ENCODE results near the gene QKI. TPM values are rescaled to one million over a fixed set of nuclear protein-coding genes. Genes with fewer than 3 reads are reported as not detected.

The QKI gene
- total RNA-seq, 1 experiment from 2014 or later = 176 TPM

DNA sequence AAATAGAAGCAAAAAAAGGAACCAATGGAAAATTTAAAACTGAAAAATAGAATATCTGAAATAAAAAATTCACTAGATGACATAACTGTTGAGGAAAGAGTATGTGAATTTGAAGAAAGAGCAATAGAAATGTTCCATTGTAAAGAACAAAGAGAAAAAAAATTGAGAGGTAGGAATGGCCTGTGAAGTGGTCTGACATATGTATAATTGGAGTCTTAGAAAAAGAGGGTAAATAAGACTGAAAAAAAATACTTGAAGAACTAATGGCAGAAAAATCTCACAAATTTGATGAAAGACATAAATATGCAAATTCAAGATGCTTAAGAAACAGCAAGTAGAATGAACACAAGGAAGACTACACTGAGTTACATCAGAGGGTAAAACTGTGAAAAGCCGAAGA, 93.4 kb downstream of the QKI start:
- peaks cover 2% of the 10 kb centered on the region; the same call in 1 of the 2 replicates for H3K27me3 Mint-ChIP-seq (ENCODE audit: low read depth)
- Histone ChIP-seq H4K91ac (ENCODE audit: insufficient read length, low read depth, low read length) (no peak overlapping the region), H3K4ac (ENCODE audit: low read depth, low read length) (no peak overlapping the region), H3K9ac (ENCODE audit: extremely low read depth, insufficient read length, low read length) (no peak overlapping the region), H3K4me2 (ENCODE audit: insufficient read depth, insufficient read length, low read length) (no peak overlapping the region), H2AFZ (ENCODE audit: low read length) (no peak overlapping the region), H3K9me3 (ENCODE audit: control insufficient read depth, low read depth, low read length) (peaks cover 12% of the 10 kb centered on the region), H4K20me1 (ENCODE audit: control insufficient read depth, insufficient read depth, insufficient read length) (no peaks in the 10 kb centered on the region), H2BK5ac (ENCODE audit: insufficient read length, low read length) (no peak overlapping the region), H2BK12ac (ENCODE audit: insufficient read length, low read depth, low read length) (no peak overlapping the region), H2AK5ac (ENCODE audit: insufficient read length, low read length) (no peak overlapping the region), H2BK15ac (ENCODE audit: low read depth, low read length) (no peak overlapping the region), H3K23me2 (ENCODE audit: insufficient read length, low read depth, low read length, poor library complexity, severe bottlenecking) (no peaks in the 10 kb centered on the region), H3K23ac (ENCODE audit: insufficient read length, low read depth, low read length) (no peak overlapping the region), H3K79me2 (ENCODE audit: insufficient read depth, low read length) (peaks cover 7% of the 10 kb centered on the region; the same call in 1 of the 2 replicates), H4K5ac (ENCODE audit: insufficient read length, low read depth, low read length) (no peak overlapping the region), H3K27me3 (ENCODE audit: insufficient read depth, low read length) (no peaks in the 10 kb centered on the region), H3K27ac (ENCODE audit: insufficient read length, low read depth, low read length) (no peak overlapping the region), H3K18ac (ENCODE audit: insufficient read length, low read depth, low read length) (no peak overlapping the region), H3K4me1 (ENCODE audit: insufficient read depth, low read length) (no peaks in the 10 kb centered on the region), H3K56ac (ENCODE audit: insufficient read length, low read depth, low read length) (no peak overlapping the region), H2BK20ac (ENCODE audit: low read depth, low read length, poor library complexity, severe bottlenecking) (no peak overlapping the region), H3K14ac (ENCODE audit: insufficient read depth, low read length) (no peak overlapping the region), H2BK120ac (ENCODE audit: low read depth, low read length, poor library complexity, severe bottlenecking) (no peak overlapping the region), H3K79me1 (ENCODE audit: insufficient read depth, low read depth, low read length, poor library complexity, severe bottlenecking) (peaks cover 9% of the 10 kb centered on the region), H4K8ac (replicated peaks; ENCODE audit: insufficient read length, low read depth, low read length) (no peak overlapping the region), H3T11ph (ENCODE audit: low read length) (no peak overlapping the region)
- TF ChIP-seq, protein P1, sequence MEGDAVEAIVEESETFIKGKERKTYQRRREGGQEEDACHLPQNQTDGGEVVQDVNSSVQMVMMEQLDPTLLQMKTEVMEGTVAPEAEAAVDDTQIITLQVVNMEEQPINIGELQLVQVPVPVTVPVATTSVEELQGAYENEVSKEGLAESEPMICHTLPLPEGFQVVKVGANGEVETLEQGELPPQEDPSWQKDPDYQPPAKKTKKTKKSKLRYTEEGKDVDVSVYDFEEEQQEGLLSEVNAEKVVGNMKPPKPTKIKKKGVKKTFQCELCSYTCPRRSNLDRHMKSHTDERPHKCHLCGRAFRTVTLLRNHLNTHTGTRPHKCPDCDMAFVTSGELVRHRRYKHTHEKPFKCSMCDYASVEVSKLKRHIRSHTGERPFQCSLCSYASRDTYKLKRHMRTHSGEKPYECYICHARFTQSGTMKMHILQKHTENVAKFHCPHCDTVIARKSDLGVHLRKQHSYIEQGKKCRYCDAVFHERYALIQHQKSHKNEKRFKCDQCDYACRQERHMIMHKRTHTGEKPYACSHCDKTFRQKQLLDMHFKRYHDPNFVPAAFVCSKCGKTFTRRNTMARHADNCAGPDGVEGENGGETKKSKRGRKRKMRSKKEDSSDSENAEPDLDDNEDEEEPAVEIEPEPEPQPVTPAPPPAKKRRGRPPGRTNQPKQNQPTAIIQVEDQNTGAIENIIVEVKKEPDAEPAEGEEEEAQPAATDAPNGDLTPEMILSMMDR (conservative IDR thresholded peaks at IDR 0.05) = no peak
- WGBS (ENCODE audit: extremely low coverage, insufficient read length, low lambda C conversion rate) = no CpG with 5 or more reads among the region's 1 CpG
- no peak overlapping the region for H3K4me3 Mint-ChIP-seq
- H3K27ac Mint-ChIP-seq = no peak overlapping the region
- peaks cover 0 to 5% of the 10 kb centered on the region in 2 experiments; a peak in 1 of 4 replicates for H3K4me1 Mint-ChIP-seq
- no peak for DNase-seq
- peaks cover 47 to 48% of the 10 kb centered on the region in 2 experiments for H3K9me3 Mint-ChIP-seq
- H3K36me3 Mint-ChIP-seq (ENCODE audit: insufficient read depth in 1 of 3, low read depth in 3 of 3) = peaks cover 47 to 53% (median 47%) of the 10 kb centered on the region in 3 experiments
